Esophagus muscularis mucosa (tissue), 4 donors: Measurements from ENCODE around the gene GPR15. TPM values are rescaled to one million over a fixed set of nuclear protein-coding genes. Genes with fewer than 3 reads are reported as not detected.

Experiments used
- DNase-seq: peaks from one replicate; pipeline ENCODE4 v3.0.0-alpha.2; 2017; ENCODE audit errors: extremely low spot score
- H3K27ac ChIP-seq, 4 donors: fragments of 200-600 bp; sonication (generic); replicated peaks in 1 of 4; 1 replicate in 3 of 4; 2 replicates in 1 of 4; pipeline ENCODE4 v1.5.1; 2016 to 2019; ENCODE audit warnings: mild to moderate bottlenecking in 1 of 4
- H3K27me3 ChIP-seq, 4 donors: fragments of 200-600 bp; sonication (generic); one replicate each; pipeline versions ENCODE4 v1.5.1 to v1.6.0; 2016 to 2019
- H3K36me3 ChIP-seq, 4 donors: fragments of 200-600 bp; sonication (generic); one replicate each; pipeline ENCODE4 v1.5.1; 2016 to 2019
- H3K4me1 ChIP-seq, 4 donors: fragments of 200-600 bp; sonication (generic); one replicate each; pipeline ENCODE4 v1.5.1; 2016 to 2019
- H3K4me3 ChIP-seq, 4 donors: fragments of 200-600 bp; sonication (generic); 1 replicate in 2 of 4; 2 replicates in 2 of 4; pipeline ENCODE4 v1.5.1; 2016 to 2019; ENCODE audit warnings: mild to moderate bottlenecking in 4 of 4, moderate library complexity in 1 of 4
- H3K9me3 ChIP-seq, 4 donors: fragments of 200-600 bp; sonication (generic); 1 replicate in 3 of 4; 2 replicates in 1 of 4; pipeline ENCODE4 v1.5.1; 2016 to 2019
- EP300 ChIP-seq: sonication (generic); formaldehyde crosslinking; IDR thresholded peaks from one replicate; pipeline ENCODE4 v1.6.1; 2017; ENCODE audit warnings: antibody characterized with exemption
- POLR2A ChIP-seq: fragments of 450-650 bp; IDR thresholded peaks from one replicate; pipeline ENCODE4 v1.6.1; 2017; ENCODE audit warnings: antibody characterized with exemption, moderate library complexity, mild to moderate bottlenecking, low read depth
- POLR2AphosphoS5 ChIP-seq, 2 donors: sonication (generic); formaldehyde crosslinking; IDR thresholded peaks; one replicate each; pipeline ENCODE4 v1.6.1; 2017; ENCODE audit warnings: antibody characterized with exemption in 2 of 2
- WGBS: methylation state at CpG from one replicate; pipeline ENCODE4 v1.1.5; 2018; 5-methylcytosine and 5-hydroxymethylcytosine counted together
- intact Hi-C: fragments of 100-400 bp; cut with DNase I; formaldehyde crosslinking; loops from one replicate; pipeline ENCODE4 v1.15.1; 2023
- total RNA-seq, 4 donors: library from RNA; depleted of rRNA; stranded (reverse); fragments of >200 nt; gene quantifications; one replicate each; pipeline versions ENCODE4 v1.1.0 to v1.2.1, GENCODE V29; 2016
- TF ChIP-seq, protein P1 (sequence below), 3 experiments: fragments of 200-600 bp in 2 of 3; fragments of 450-650 bp in 1 of 3; sonication (generic) in 2 of 3; IDR thresholded peaks; one replicate each; pipeline ENCODE4 v1.5.1; 2017 to 2019; ENCODE audit warnings: antibody characterized with exemption in 3 of 3, mild to moderate bottlenecking in 2 of 3, moderate library complexity in 1 of 3

GPR15 gene
- total RNA-seq, 4 donors from 2014 or later: 0.32 TPM; not detected in 3

DNA sequence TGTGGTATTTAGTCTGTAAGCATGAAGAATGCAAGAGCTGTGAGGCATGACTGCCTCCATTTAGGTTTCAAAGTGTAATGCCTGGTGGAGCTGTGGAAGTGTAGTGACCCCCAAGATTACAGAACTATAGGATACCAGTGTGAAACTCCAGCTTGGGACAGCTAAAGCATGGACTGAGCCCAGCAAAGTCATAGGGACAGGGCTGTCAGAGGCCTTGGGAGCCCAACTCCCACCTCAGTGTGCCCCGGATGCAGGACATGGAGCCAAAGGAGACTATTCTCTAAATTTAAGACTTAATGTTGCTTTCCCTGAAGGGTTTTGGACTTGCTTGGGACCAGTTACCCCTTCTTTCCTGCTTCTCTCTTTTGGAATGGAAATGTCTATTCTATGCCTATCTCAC is 10.8 kb downstream of the GPR15 start:
- no peak for DNase-seq
- no peaks in the 10 kb centered on the region for H3K4me1 ChIP-seq
- intact Hi-C loops: no loop called here
- no peaks in the 10 kb centered on the region for H3K9me3 ChIP-seq
- H3K27me3 ChIP-seq: no peaks in the 10 kb centered on the region
- H3K27ac ChIP-seq: no peak overlapping the region
- TF ChIP-seq, protein P1, sequence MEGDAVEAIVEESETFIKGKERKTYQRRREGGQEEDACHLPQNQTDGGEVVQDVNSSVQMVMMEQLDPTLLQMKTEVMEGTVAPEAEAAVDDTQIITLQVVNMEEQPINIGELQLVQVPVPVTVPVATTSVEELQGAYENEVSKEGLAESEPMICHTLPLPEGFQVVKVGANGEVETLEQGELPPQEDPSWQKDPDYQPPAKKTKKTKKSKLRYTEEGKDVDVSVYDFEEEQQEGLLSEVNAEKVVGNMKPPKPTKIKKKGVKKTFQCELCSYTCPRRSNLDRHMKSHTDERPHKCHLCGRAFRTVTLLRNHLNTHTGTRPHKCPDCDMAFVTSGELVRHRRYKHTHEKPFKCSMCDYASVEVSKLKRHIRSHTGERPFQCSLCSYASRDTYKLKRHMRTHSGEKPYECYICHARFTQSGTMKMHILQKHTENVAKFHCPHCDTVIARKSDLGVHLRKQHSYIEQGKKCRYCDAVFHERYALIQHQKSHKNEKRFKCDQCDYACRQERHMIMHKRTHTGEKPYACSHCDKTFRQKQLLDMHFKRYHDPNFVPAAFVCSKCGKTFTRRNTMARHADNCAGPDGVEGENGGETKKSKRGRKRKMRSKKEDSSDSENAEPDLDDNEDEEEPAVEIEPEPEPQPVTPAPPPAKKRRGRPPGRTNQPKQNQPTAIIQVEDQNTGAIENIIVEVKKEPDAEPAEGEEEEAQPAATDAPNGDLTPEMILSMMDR (IDR thresholded peaks at IDR 0.05): no peak
- TF ChIP-seq POLR2A (no peak), EP300 (no peak), POLR2AphosphoS5 (IDR thresholded peaks at IDR 0.05) (no peak)
- no peaks in the 10 kb centered on the region for H3K36me3 ChIP-seq
- 89% methylated on average over 1 of the region's 1 CpG for WGBS
- H3K4me3 ChIP-seq: no peak overlapping the region

GRCh38 chr3:98545940-98546339 is 14.2 kb downstream of the GPR15 start:
- DNase-seq: no peak
- H3K9me3 ChIP-seq: no peaks in the 10 kb centered on the region
- 79% methylated on average over 5 of the region's 5 CpGs for WGBS
- H3K4me3 ChIP-seq: no peak overlapping the region
- intact Hi-C loops: no loop called here
- no peaks in the 10 kb centered on the region for H3K4me1 ChIP-seq
- H3K27me3 ChIP-seq: peaks cover 0 to 2% (median 0%) of the 10 kb centered on the region in 4 donors
- TF ChIP-seq POLR2A: no peak
- no peak for TF ChIP-seq EP300
- TF ChIP-seq POLR2AphosphoS5 (IDR thresholded peaks at IDR 0.05): no peak
- TF ChIP-seq, protein P1 (IDR thresholded peaks at IDR 0.05): no peak
- H3K36me3 ChIP-seq: no peaks in the 10 kb centered on the region
- H3K27ac ChIP-seq: no peak overlapping the region

- Histone ChIP-seq H3K27me3 (peaks cover 0 to 4% (median 0%) of the 10 kb centered on the region in 4 donors), H3K4me3 (no peak overlapping the region), H3K36me3 (no peaks in the 10 kb centered on the region), H3K4me1 (no peaks in the 10 kb centered on the region), H3K27ac (no peak overlapping the region), H3K9me3 (no peaks in the 10 kb centered on the region)
- intact Hi-C loops: no loop called here
- TF ChIP-seq EP300 (no peak), POLR2AphosphoS5 (IDR thresholded peaks at IDR 0.05) (no peak)
- 72% methylated on average over 5 of the region's 5 CpGs for WGBS
- DNase-seq: no peak
Measured at GRCh38 chr3:98548544-98548943, 16.8 kb downstream of the GPR15 start.

DNA sequence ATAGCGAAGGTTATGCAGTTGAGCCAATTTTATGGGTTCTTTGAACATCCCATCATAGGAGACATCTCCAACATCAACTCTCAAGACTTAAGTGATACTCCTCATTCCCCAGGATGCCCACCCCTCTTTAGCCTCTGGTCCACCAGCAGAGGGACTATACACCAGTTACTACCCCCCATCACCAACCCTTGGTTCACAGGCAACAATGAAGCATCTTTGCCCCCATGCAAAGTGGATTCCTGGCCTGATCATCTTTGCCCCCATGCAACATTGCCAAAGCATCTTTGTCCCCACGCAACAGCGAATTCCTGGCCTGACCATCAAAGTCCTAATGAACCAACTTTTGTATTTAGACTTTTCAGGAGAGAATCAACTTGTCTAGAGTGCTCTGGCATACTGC is 19.1 kb downstream of the GPR15 start:
- TF ChIP-seq POLR2AphosphoS5 (IDR thresholded peaks at IDR 0.05): no peak
- no peak for TF ChIP-seq EP300
- TF ChIP-seq, protein P1 (IDR thresholded peaks at IDR 0.05): no peak
- TF ChIP-seq POLR2A: no peak
- no peak for DNase-seq
- H3K36me3 ChIP-seq: no peaks in the 10 kb centered on the region
- WGBS: 92% methylated on average over 3 of the region's 3 CpGs
- no peaks in the 10 kb centered on the region for H3K4me1 ChIP-seq
- peaks cover 0 to 4% (median 0%) of the 10 kb centered on the region in 4 donors for H3K27me3 ChIP-seq
- H3K9me3 ChIP-seq: no peaks in the 10 kb centered on the region
- H3K4me3 ChIP-seq: no peak overlapping the region
- H3K27ac ChIP-seq: no peak overlapping the region
- intact Hi-C loops: no loop called here

- Histone ChIP-seq H3K4me3 (no peak overlapping the region), H3K27me3 (peaks cover 0 to 4% (median 0%) of the 10 kb centered on the region in 4 donors), H3K36me3 (no peaks in the 10 kb centered on the region), H3K9me3 (no peaks in the 10 kb centered on the region), H3K4me1 (no peaks in the 10 kb centered on the region), H3K27ac (no peak overlapping the region)
- 75% methylated on average over 2 of the region's 2 CpGs for WGBS
- TF ChIP-seq POLR2AphosphoS5 (IDR thresholded peaks at IDR 0.05): no peak
- TF ChIP-seq EP300: no peak
- TF ChIP-seq, protein P1 (IDR thresholded peaks at IDR 0.05): no peak
- TF ChIP-seq POLR2A: no peak
- DNase-seq: no peak
- intact Hi-C loops: no loop called here
Measured at GRCh38 chr3:98551236-98551635, 19.5 kb downstream of the GPR15 start.
